HepG2 (cell line): Measurements from ENCODE around the gene FANCD2.

Source experiments
- ATF7 ChIP-seq, 2 experiments: fragments of 450-650 bp in 1 of 2; sonication (generic) in 1 of 2; formaldehyde crosslinking in 1 of 2; IDR thresholded peaks; 2 replicates each; pipeline versions ENCODE4 v1.4.0 to v1.6.1; 2016 to 2020; ENCODE audit warnings: antibody characterized with exemption in 1 of 2, mild to moderate bottlenecking in 1 of 2, missing genetic modification reagents in 1 of 2
- HNF4A ChIP-seq: sonication (generic); formaldehyde crosslinking; IDR thresholded peaks from 2 replicates; pipeline ENCODE4 v1.4.0; 2020; ENCODE audit warnings: missing genetic modification reagents
- RBM39 ChIP-seq: fragments of 200-400 bp; formaldehyde crosslinking; IDR thresholded peaks from one replicate; pipeline ENCODE4 v1.6.1; 2018; ENCODE audit warnings: antibody characterized with exemption, mild to moderate bottlenecking, low read depth, low read length; ENCODE audit not compliant: poor library complexity, severe bottlenecking
- SNRNP70 ChIP-seq: fragments of 200-400 bp; formaldehyde crosslinking; IDR thresholded peaks from 2 replicates; pipeline ENCODE4 v1.6.1; 2017; ENCODE audit warnings: mild to moderate bottlenecking, low read depth, low read length, moderate library complexity
- TF ChIP-seq, protein P1 (sequence below): sonication (generic); formaldehyde crosslinking; IDR thresholded peaks from 2 replicates; pipeline ENCODE4 v1.4.0; 2020; ENCODE audit warnings: missing genetic modification reagents
- TF ChIP-seq, protein P2 (sequence below): sonication (generic); formaldehyde crosslinking; IDR thresholded peaks from 2 replicates; pipeline ENCODE4 v1.5.0; 2020; ENCODE audit warnings: mild to moderate bottlenecking, missing genetic modification reagents, moderate library complexity

DNA sequence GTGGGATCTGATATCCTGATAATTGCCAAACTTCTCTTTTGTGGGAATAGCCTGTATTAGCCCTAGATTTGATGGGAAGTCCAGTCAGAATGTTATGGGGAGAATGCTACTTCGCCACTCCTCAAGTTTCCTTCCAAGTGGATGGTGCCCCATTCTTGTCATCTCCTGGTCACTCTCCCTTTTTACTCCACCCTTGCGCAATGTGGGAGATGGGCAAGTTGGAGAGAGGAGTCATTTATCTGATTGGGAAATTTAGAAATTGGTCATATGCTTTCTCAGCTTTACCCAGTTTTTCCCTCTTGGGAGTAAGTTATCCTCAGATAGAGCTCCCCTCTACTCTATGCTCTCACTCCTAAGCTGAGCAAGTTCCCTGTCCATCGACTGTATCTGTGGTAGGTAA lies 67.4 kb downstream of the FANCD2 start:
- no peak for TF ChIP-seq HNF4A (CRISPR knock-in tag)
- TF ChIP-seq, protein P1, sequence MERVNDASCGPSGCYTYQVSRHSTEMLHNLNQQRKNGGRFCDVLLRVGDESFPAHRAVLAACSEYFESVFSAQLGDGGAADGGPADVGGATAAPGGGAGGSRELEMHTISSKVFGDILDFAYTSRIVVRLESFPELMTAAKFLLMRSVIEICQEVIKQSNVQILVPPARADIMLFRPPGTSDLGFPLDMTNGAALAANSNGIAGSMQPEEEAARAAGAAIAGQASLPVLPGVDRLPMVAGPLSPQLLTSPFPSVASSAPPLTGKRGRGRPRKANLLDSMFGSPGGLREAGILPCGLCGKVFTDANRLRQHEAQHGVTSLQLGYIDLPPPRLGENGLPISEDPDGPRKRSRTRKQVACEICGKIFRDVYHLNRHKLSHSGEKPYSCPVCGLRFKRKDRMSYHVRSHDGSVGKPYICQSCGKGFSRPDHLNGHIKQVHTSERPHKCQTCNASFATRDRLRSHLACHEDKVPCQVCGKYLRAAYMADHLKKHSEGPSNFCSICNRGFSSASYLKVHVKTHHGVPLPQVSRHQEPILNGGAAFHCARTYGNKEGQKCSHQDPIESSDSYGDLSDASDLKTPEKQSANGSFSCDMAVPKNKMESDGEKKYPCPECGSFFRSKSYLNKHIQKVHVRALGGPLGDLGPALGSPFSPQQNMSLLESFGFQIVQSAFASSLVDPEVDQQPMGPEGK (CRISPR knock-in tag): no peak
- no peak for TF ChIP-seq RBM39
- no peak for TF ChIP-seq SNRNP70
- TF ChIP-seq, protein P2, sequence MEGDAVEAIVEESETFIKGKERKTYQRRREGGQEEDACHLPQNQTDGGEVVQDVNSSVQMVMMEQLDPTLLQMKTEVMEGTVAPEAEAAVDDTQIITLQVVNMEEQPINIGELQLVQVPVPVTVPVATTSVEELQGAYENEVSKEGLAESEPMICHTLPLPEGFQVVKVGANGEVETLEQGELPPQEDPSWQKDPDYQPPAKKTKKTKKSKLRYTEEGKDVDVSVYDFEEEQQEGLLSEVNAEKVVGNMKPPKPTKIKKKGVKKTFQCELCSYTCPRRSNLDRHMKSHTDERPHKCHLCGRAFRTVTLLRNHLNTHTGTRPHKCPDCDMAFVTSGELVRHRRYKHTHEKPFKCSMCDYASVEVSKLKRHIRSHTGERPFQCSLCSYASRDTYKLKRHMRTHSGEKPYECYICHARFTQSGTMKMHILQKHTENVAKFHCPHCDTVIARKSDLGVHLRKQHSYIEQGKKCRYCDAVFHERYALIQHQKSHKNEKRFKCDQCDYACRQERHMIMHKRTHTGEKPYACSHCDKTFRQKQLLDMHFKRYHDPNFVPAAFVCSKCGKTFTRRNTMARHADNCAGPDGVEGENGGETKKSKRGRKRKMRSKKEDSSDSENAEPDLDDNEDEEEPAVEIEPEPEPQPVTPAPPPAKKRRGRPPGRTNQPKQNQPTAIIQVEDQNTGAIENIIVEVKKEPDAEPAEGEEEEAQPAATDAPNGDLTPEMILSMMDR (CRISPR knock-in tag): no peak
- TF ChIP-seq ATF7 (IDR thresholded peaks at IDR 0.05): no peak
- no peak for TF ChIP-seq ATF7 (CRISPR knock-in tag; IDR thresholded peaks at IDR 0.05)
